Measurements from ENCODE around the gene TEPSIN. TPM values are rescaled to one million over a fixed set of nuclear protein-coding genes. Genes with fewer than 3 reads are reported as not detected.

Gene TEPSIN
- total and polyA plus RNA-seq, 2 of the 13 experiments (the other 11 are each of a cell fraction or from before 2014, with no cell fraction given) = 16.1 to 18.8 TPM

DNA sequence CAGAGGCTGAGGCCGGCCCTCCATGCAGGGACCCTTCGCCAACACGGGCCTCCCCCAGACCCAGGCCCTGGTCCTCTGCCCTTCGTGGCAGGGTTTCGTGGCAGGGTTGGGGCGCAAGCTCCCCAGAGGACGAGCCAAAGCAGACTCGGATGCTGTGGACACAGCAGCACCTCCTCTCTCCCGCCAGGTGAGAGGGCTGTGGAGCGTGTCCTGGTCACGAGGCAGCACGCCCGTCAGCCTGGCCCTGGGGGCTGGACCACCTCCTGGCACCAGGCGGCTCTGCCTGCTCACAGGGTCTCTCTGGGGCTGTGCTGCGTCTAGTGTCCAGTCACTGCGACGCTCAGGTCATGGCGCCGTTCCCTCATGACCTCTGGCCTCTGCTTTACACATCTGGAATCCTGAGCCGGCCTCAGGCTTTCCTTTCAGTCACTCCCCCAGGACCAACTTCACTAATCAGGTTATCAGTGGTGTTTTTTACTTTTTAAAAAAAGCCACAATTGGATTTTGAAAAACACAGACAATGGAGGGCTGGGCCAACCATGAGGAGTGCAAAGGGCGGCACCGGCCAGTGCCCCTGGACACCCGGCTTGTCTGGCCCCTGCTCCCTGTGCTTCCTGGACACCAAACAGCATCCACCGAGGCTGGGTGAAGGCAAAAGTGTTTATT lies 5.6 kb upstream of the TEPSIN start (continued):
- TF ChIP-seq, protein P1, sequence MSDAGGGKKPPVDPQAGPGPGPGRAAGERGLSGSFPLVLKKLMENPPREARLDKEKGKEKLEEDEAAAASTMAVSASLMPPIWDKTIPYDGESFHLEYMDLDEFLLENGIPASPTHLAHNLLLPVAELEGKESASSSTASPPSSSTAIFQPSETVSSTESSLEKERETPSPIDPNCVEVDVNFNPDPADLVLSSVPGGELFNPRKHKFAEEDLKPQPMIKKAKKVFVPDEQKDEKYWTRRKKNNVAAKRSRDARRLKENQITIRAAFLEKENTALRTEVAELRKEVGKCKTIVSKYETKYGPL (CRISPR knock-in tag; IDR thresholded peaks at IDR 0.05) = no peak
- TF ChIP-seq CREB1 (IDR thresholded peaks at IDR 0.05) (no peak), CREB1 (CRISPR knock-in tag; IDR thresholded peaks at IDR 0.05) (no peak), KDM3A (CRISPR knock-in tag; IDR thresholded peaks at IDR 0.05; ENCODE audit: low read depth) (no peak), SP140L (CRISPR knock-in tag; IDR thresholded peaks at IDR 0.05; ENCODE audit: borderline replicate concordance) (no peak), HOXD1 (CRISPR knock-in tag; IDR thresholded peaks at IDR 0.05) (no peak), SOX13 (IDR thresholded peaks at IDR 0.05) (peak; percentile 54; the same call in 1 of the 2 replicates), SOX13 (CRISPR knock-in tag; conservative IDR thresholded peaks at IDR 0.05 in 1 of 2, IDR thresholded peaks at IDR 0.05 in 1 of 2) (peak in 1 of 2 experiments; percentile 64; a peak in 2 of 4 replicates), MZF1 (CRISPR knock-in tag; IDR thresholded peaks at IDR 0.05; ENCODE audit: borderline replicate concordance) (no peak), CEBPZ (IDR thresholded peaks at IDR 0.05; ENCODE audit: low read length) (no peak), BATF2 (CRISPR knock-in tag; IDR thresholded peaks at IDR 0.05) (no peak), NR2F6 (IDR thresholded peaks at IDR 0.05) (peak; percentile 82), NR2F6 (CRISPR knock-in tag; IDR thresholded peaks at IDR 0.05) (peak; percentile 30), GTF3A (CRISPR knock-in tag; conservative IDR thresholded peaks at IDR 0.05) (no peak), ZBTB33 (CRISPR knock-in tag; IDR thresholded peaks at IDR 0.05) (peak; percentile 63), RFX3 (CRISPR knock-in tag; IDR thresholded peaks at IDR 0.05) (no peak)
- TF ChIP-seq, protein P2, sequence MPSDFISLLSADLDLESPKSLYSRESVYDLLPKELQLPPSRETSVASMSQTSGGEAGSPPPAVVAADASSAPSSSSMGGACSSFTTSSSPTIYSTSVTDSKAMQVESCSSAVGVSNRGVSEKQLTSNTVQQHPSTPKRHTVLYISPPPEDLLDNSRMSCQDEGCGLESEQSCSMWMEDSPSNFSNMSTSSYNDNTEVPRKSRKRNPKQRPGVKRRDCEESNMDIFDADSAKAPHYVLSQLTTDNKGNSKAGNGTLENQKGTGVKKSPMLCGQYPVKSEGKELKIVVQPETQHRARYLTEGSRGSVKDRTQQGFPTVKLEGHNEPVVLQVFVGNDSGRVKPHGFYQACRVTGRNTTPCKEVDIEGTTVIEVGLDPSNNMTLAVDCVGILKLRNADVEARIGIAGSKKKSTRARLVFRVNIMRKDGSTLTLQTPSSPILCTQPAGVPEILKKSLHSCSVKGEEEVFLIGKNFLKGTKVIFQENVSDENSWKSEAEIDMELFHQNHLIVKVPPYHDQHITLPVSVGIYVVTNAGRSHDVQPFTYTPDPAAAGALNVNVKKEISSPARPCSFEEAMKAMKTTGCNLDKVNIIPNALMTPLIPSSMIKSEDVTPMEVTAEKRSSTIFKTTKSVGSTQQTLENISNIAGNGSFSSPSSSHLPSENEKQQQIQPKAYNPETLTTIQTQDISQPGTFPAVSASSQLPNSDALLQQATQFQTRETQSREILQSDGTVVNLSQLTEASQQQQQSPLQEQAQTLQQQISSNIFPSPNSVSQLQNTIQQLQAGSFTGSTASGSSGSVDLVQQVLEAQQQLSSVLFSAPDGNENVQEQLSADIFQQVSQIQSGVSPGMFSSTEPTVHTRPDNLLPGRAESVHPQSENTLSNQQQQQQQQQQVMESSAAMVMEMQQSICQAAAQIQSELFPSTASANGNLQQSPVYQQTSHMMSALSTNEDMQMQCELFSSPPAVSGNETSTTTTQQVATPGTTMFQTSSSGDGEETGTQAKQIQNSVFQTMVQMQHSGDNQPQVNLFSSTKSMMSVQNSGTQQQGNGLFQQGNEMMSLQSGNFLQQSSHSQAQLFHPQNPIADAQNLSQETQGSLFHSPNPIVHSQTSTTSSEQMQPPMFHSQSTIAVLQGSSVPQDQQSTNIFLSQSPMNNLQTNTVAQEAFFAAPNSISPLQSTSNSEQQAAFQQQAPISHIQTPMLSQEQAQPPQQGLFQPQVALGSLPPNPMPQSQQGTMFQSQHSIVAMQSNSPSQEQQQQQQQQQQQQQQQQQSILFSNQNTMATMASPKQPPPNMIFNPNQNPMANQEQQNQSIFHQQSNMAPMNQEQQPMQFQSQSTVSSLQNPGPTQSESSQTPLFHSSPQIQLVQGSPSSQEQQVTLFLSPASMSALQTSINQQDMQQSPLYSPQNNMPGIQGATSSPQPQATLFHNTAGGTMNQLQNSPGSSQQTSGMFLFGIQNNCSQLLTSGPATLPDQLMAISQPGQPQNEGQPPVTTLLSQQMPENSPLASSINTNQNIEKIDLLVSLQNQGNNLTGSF (CRISPR knock-in tag; IDR thresholded peaks at IDR 0.05) = peak; percentile 25; the same call in 1 of the 2 replicates
